Omental fat pad (tissue), 4 donors: ENCODE measurements around the gene CDK5RAP2. TPM values are rescaled to one million over a fixed set of nuclear protein-coding genes. Genes with fewer than 3 reads are reported as not detected.
A peak's percentile ranks its signal among the peaks of the same experiment; 100 is the strongest.
"Not testable (repeated sequence)": the region's sequence is repeated elsewhere in the genome, so short reads cannot be mapped to it uniquely, and the experiment has no call there.

Experiments
- ATAC-seq: fragments of 150-250 bp; one replicate; pipeline ENCODE4 v1.9.1; 2016; ENCODE audit warnings: mild to moderate bottlenecking, moderate library complexity; ENCODE audit not compliant: low FRiP score
- DNase-seq: peaks from one replicate; pipeline ENCODE4 v3.0.0-alpha.2; 2019; ENCODE audit warnings: low spot score
- CTCF ChIP-seq, 3 donors: fragments of 450-650 bp; IDR thresholded peaks; one replicate each; pipeline ENCODE4 v1.5.1; 2016 to 2017; ENCODE audit warnings: antibody characterized with exemption in 3 of 3, mild to moderate bottlenecking in 3 of 3, moderate library complexity in 2 of 3
- total RNA-seq, 4 donors: library from RNA; depleted of rRNA; stranded (reverse); fragments of >200 nt; gene quantifications; one replicate each; pipeline ENCODE4 v1.1.0, GENCODE V29; 2016

Gene CDK5RAP2
- total RNA-seq, 4 donors from 2014 or later = 32.8 to 47.6 (median 39.4) TPM

- no peak for ATAC-seq
- no peak for TF ChIP-seq CTCF (IDR thresholded peaks at IDR 0.05)
- DNase-seq = no peak
Observed at GRCh38 chr9:120536949-120537640, 42.9 kb downstream of the CDK5RAP2 start.

- no peak for TF ChIP-seq CTCF (IDR thresholded peaks at IDR 0.05)
- ATAC-seq = no peak
- DNase-seq = no peak
Observed at GRCh38 chr9:120536094-120536493, 43.9 kb downstream of the CDK5RAP2 start.

- TF ChIP-seq CTCF (IDR thresholded peaks at IDR 0.05) = no peak
- no peak for ATAC-seq
- DNase-seq = no peak
Observed at GRCh38 chr9:120534266-120534665, 45.7 kb downstream of the CDK5RAP2 start.

GRCh38 chr9:120532891-120533290 lies 47.1 kb downstream of the CDK5RAP2 start:
- ATAC-seq (peak; percentile 12), DNase-seq (no peak)
- TF ChIP-seq CTCF (IDR thresholded peaks at IDR 0.05) = no peak

- DNase-seq = no peak
- ATAC-seq = peak; percentile 80
- no peak for TF ChIP-seq CTCF (IDR thresholded peaks at IDR 0.05)
Observed at GRCh38 chr9:120532475-120532874, 47.5 kb downstream of the CDK5RAP2 start.

- no peak for DNase-seq
- no peak for TF ChIP-seq CTCF (IDR thresholded peaks at IDR 0.05)
- peak; percentile 61 for ATAC-seq
Observed at GRCh38 chr9:120531683-120532300, 48.2 kb downstream of the CDK5RAP2 start.

- DNase-seq, ATAC-seq: not testable (repeated sequence)
Observed at GRCh38 chr9:120530220-120530832, 49.6 kb downstream of the CDK5RAP2 start.
